IPS-11a (cell line): ENCODE results near the gene ZNF524.

ENCODE experiments used
- H3K4me3 ChIP-seq: one replicate; pipeline ENCODE4 v1.5.1; 2013; ENCODE audit warnings: low read depth, low read length, control low read depth

Gene ZNF524

GRCh38 chr19:55618426-55618825, 18.3 kb downstream of the ZNF524 start:
- no peak overlapping the region for H3K4me3 ChIP-seq

DNA sequence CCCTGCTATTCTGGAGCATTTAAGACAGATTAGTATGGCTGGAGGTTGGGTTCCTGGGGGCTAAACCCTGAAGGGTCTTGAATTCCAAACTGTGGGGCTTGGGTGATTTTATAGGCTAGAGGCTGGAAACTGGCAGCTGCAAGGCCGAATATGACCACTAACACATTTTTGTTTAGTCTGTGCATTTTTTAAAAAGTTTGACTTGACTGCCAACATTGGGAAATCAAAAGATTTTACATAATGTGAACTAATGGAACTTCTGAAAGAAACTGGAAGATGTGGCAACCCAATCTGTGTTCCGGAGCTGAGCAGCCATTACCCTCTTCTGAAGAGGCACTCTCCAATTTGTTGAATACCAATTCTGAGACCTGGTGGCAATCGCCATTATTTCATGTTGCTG, 19.2 kb downstream of the ZNF524 start:
- no peak overlapping the region for H3K4me3 ChIP-seq

GRCh38 chr19:55620410-55621204, 20.5 kb downstream of the ZNF524 start:
- H3K4me3 ChIP-seq = no peak overlapping the region

DNA sequence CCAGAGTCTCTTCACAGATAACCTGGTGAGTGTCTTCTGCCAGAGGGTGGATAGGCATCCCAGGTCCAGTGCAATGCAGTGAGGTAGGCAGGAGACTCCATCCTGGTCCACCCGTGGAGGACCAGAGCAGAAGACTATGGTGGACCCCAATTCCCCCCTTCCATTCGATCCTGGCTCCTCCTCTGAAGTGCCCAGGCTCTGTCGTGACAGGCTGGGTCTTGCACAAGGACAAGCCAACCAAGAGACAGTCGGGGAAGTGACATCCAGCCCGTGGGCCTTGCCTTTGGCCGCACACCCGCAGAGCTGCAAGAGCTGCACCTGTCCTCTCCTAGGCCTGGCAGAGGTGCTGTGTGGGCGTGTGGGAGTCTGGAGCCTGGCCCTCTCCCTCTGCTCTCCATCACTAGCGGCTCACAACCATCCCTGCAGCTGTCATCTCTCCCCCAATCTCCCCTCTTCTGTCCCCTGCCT, 21.2 kb downstream of the ZNF524 start:
- H3K4me3 ChIP-seq = no peak overlapping the region

DNA sequence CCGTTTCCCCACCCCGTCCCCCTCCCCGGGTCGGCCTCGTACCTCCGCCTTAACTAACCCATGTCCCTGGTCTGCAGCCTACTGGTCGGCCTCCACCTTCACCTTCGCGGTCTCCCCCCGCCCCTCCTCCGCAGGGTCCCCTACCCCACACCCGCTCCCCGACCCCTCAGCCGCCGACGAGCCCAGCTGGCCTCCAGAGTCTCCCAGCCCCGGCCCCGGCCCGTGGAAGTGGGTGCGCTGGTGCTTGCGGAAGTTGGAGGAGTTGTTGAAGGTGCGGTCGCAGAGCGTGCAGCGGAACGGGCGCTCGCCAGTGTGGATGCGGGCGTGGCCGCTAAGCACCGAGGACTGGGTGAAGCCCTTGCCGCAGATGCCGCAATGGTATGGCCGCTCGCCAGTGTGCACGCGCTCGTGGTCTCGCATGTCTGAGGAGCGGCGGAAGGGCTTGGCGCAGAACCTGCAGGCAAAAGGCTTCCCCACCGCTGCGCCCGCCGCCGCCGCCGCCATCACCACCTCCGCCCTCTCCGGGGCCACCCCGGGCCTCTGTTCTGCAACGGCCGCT, 21.7 kb downstream of the ZNF524 start:
- no peak overlapping the region for H3K4me3 ChIP-seq

DNA sequence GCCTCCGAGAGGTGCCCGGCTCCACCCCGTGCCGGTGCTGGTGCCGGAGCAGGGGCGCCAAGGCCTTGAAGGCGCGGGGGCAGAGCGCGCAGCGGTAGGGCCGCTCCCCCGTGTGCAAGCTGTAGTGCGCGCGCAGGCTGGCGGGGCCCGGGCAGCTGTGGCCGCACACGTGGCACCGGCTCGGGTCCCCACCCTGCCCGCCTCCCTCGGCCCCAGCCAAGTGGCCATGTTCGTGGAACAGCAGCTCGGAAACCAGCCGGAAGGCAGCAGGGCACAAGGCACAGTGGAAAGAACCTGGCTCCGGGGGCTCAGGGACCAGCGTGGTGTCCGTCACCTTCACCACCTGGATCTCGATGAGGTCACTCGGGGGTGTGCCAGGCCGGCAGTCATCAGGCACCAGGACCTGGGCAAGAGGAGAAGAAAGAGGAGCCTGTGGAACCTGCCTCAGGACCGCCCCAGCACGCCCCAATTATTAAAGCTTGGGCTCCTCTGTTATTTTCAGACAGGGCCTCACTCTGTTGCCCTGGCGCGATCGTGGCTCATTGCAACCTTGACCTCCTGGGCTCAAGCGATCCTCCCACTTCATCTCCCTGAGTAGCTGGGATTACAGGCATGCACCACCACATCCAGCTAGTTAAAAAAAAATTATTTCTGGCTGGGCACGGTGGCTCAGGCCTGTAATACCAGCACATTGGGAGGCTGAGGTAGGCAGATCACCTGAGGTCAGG, 22.3 kb downstream of the ZNF524 start:
- no peak overlapping the region for H3K4me3 ChIP-seq

DNA sequence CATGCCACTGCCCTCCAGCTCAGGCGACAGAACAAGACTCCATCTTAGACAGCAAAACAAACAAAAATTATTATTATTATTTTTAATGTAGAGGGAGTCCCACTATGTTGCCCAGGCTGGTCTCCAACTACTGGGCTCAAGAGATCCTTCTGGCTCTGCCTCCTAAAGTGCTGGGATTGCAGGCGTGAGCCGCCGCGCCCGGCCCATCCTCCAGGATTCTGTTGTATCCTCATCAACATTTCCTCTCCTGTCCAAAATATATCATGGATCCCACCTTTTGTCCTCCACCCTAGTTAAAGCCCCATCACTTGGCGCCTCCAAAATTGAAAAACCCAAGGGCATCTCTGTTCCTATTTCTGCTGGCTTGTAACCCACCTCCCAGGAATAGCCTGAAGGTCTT, 23.0 kb downstream of the ZNF524 start:
- H3K4me3 ChIP-seq = no peak overlapping the region

GRCh38 chr19:55623561-55623960, 23.5 kb downstream of the ZNF524 start:
- peak overlapping the region; percentile 21 for H3K4me3 ChIP-seq

DNA sequence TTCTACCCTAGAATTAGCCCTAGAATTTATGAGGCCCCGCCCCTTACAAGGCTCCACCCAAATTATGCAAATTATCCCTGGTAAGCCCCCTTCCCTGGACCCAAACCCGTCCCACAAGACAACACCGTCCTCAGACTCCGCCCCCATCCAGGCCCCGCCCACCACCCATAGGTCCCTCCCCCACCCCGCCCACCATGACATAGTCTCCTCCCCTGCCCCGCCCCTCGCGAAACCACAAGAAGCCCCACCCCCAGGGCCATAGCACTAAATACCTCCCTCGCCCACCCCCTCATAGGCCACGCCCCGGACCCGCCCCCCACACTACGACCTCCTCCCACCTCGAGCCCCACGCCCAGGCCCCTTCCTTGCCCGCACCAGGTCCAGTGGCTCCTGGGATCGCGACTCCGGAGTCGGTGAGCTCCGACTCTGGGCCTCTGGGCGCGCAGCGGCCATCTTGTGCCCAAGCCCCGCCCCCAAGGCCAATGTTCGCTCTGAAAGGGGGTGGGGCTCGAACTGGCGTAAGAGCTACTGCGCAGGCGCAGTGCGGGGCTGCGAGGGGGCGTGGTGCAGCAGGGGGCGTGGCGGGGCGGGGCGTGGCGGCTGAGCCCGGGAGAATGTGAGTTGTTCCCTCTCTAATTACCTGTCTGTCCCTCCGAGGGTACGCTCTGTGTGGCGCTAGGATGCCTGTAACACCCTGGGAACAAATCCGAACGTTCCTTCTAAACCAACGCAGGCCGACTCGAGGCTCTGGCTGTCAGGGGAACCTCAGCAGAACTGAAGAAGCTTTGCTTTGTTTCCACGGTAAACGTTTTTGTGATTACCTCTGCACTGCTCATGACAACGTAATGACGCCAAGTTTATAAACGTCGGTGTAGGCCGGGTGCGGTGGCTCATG, 24.3 kb downstream of the ZNF524 start, which contains the start of gene ZNF784:
Gene ZNF784, minus strand, starts transcription at position 458 of the 895 bp plus-strand sequence. Its CDS starts 5 bp downstream, at position 453.
- peak within 1 kb of the TSS; percentile 30 for H3K4me3 ChIP-seq

- H3K4me3 ChIP-seq = no peak overlapping the region
Observed at GRCh38 chr19:55625004-55625326, 24.9 kb downstream of the ZNF524 start.

DNA sequence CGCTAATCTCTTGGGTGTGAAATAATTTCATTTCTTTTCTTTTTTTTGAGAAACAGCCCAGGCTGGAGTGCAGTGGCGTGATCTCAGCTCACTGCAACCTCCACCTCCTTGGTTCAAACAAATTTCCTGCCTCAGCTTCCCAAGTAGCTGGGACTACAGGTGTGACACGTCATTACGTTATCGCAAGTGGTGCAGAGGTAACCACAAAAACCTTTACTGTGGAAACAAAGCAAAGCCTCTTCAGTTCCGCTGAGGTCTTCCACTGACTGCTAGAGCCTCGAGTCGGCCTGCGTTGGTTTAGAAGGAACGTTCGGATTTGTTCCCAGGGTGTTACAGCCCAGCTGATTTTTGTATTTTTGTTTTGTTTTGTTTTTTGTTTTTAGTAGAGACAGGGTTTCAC, 26.3 kb downstream of the ZNF524 start:
- no peak overlapping the region for H3K4me3 ChIP-seq

DNA sequence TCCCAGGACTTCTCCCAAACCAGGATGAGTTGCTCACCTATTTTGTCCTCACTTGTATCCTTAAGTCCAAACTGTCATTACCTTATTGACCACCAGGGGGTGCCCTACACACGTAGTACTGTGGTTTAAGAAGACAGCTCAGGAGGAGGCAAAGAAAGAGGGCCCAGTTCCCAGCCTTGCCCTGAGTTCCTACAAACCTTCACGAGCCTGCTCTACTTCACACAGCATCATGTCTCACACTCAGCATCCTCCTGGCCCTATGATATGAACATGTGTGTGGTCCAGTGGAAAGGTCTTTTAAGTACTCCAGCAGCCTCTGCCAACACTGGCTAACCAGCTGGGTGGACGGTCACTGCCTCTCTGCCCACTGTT, 32.4 kb downstream of the ZNF524 start:
- no peak overlapping the region for H3K4me3 ChIP-seq

DNA sequence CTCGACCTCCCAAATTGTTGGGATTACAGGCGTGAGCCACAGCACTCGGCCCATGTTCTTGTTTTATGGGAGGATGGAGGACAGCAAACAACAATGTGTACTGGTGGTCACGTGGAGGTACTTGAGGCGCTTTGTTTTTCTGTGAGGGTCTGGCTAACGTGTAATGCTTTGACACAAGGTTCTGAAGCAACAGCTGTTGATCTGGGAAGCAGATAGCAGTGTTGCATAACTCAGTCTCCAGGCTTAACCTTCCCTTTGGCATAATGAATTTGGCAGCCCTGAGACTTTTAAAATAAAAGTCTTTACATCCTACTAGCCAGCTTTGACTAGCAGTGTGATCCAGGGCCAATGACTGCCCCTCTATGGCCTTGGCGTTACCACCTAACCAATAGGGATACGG, 33.8 kb downstream of the ZNF524 start:
- H3K4me3 ChIP-seq = no peak overlapping the region

DNA sequence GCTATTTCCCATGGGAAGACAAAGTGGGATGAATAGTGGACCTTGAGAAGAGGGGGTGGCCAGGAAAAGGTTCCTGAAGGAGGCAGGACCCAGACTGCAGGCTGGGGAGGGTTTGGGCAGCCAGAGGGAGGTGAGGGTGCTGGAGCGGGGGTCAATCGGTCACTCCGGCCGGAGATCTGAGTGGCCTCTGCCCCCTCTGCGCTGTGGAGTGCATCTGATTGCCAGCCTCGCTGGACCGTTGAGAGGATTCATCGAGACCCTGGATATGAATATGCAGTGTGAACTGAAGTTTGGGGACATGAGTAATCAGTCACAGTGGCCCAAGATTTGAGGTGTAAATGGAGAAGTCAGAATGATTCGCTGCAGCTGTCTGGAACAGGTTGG, 35.2 kb downstream of the ZNF524 start:
- peak overlapping the region; percentile 99 for H3K4me3 ChIP-seq

- peak overlapping the region; percentile 99 for H3K4me3 ChIP-seq
Observed at GRCh38 chr19:55635856-55636440, 35.9 kb downstream of the ZNF524 start.

GRCh38 chr19:55636723-55637122, 36.6 kb downstream of the ZNF524 start:
- H3K4me3 ChIP-seq = no peak overlapping the region

- H3K4me3 ChIP-seq = no peak overlapping the region
Observed at GRCh38 chr19:55637534-55637933, 37.4 kb downstream of the ZNF524 start.

DNA sequence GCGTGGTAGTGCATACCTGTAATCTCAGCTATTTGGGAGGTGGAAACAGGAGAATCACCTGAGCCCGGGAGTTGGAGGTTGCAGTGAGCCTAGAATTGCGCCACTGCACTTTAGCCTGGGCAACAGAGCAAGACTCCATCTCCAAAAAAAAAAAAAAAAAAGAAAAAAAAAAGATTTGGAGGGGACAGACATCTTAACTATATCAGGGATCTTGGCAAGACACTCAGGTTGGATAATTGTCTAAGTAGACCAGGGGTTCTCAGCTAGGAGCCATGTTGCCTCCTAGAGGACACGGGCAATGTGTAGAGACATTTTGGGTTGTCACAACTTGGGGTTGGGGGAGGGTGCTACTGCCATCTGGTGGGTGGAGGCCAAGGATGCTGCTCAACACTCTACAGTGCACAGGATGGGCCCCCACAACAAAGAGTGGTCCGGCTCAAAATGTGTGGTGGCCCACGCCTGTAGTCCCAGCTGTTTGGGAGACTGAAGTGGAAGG, 38.8 kb downstream of the ZNF524 start:
- no peak overlapping the region for H3K4me3 ChIP-seq

DNA sequence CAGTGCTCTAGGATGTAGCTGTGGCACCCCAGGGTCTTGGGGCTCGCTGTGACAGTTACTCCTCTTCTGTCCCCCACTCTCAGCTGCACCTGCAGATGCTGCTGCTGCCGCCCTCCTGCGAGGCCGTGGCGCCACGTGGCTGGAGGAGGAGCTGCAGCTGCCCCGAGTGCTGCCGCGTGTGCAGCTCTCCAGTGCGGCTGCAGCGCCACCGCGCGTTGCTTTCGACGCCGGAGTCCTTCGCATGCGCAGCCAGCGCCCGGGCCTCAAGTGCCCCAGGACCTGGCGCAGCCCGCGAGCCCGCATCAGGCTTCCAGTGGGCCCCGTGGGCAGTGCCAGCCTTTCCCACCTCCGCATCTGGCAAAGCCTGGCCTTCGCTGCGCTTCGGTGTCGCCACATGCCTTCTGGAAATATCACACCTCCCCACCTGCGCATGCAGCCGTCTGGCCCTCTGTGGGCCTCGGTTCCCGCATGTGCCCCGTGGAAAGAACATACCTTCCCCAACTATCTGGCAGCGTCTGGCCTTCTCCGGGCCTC, 40.0 kb downstream of the ZNF524 start:
- peak overlapping the region; percentile 37 for H3K4me3 ChIP-seq
